Activated T-cell treated with anti-CD3 and anti-CD28 coated beads, Interleukin-2, amount 50 U/mL, for 1 hour (primary cell): ENCODE measurements around the gene EIF1B.
"Not testable (repeated sequence)": the region's sequence is repeated elsewhere in the genome, so short reads cannot be mapped to it uniquely, and the experiment has no call there.

Experiments
- DNase-seq: peaks from one replicate; pipeline ENCODE4 v3.0.0-alpha.2; 2020

The EIF1B gene

DNA sequence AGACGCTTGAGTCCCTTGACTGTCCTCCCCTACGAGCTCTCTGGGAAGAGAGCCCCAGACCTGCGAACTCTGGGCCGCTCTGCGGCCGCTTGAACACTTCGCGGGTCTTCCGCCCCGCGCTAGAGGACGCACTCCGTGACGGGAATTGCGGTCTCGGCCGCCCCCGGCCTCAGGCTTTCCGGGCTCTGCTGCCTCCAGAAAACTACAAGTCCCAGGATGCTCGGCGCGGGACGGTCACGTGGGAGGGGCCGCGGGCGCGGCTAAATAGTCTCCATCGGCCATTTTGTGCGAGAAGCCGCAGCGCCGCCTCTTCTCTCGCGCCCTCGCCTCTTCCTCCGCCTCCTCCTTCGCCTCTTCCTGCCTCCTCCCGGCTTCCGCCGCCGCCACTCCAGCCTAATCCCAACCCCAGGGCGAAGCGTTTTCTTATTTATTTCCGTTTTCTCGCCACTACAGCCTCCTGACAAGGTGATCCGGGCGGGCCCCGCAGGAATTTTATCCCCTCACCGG lies at the start of gene EIF1B:
Gene EIF1B (plus strand): TSS at position 290 of the 507 bp plus-strand sequence. CDS start 235 bp downstream, outside the sequence.
- DNase-seq, result peak; percentile 99

DNA sequence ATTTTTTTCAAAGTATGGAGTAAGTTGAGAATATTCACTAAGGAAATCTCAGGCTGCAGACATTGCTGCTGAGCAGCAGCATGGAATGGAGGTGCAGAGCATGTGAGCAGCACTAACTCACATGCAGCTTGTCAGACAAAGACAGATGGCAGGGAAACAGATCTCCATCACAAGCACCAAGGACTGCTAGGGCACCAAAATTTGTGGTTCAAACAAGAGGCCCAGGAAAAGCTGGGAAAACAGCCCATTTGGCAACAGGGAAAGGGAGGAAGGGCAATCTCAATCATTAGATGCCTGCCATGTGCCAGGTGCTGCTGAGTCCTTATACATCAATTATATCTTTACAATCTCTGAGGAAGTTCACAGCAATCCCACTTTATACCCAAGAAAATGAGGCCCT lies 47.2 kb upstream of the EIF1B start:
- DNase-seq, result no peak

DNA sequence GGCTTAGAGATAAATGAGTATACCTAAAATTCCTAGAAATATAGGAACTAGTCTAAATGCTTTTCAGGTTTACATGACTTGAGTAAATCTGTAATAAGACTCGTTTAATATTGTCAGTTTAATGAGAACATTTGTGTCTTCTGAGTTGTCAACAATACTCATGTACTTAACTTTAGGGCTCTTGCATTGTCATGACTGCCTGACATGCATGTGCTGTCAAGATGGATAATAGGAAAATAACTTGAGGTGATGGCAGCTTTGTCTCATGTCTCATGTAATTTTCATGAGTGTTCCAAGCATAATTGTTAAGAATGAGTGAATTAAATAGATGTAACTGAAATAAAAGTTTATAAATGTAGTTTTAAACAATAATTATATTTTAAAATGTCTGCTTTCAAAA lies 45.1 kb upstream of the EIF1B start:
- DNase-seq, result no peak

DNA sequence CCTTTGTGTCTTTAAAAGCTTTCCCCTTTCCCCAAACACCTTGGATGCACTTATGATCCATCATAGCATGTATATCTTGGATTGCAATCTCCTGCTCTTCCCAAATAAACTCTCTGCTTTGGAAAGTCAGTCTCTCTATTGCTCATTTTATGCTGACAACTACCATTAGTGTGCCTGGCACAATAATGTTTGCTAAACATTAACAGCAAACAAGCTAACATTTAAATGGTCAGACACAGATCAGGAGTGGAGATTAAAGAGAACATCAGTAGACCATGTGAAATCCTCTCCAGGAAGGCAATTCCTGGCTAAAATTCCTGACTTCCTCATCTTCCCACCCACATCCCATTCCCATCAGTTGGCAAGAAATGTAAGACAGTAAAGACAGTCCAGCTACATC lies 44.3 kb upstream of the EIF1B start:
- DNase-seq, result no peak

DNA sequence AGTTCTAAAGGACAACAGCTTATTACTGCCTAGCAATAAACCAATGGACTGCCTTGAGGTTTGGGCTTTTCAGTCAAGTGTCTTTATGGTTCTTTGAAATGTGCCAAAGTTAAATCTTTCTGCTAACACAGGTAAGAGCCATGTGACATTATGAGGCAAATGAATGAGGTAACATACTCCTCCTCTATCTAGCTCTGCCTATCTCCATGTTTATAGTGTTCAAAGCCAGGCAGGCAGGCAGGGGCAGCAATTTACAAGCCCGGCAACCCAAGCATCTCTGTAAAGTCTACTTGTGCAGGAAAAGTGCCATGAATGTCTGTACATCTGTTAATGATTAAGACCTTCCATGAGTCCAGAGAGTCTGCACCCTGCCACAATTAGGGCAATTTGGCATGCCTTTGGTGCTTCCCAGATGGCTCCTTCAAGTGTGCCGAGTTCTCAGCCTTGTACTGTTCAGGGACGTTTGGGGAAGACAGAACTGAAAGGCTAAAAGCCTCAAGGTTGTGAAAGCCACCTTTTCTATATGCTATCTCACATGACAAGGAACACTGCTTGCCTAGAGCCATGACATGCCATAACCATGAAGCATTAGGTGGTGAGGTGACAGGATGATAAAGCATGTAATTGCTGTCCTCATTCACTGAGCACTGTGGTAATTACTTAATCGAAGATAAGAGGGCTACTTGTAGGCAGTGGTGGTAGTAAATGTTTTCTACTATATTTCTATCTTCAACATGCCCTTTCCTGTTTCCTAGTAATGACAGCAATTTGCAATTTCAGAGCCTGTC lies 41.4 kb upstream of the EIF1B start:
- DNase-seq, result no peak

DNA sequence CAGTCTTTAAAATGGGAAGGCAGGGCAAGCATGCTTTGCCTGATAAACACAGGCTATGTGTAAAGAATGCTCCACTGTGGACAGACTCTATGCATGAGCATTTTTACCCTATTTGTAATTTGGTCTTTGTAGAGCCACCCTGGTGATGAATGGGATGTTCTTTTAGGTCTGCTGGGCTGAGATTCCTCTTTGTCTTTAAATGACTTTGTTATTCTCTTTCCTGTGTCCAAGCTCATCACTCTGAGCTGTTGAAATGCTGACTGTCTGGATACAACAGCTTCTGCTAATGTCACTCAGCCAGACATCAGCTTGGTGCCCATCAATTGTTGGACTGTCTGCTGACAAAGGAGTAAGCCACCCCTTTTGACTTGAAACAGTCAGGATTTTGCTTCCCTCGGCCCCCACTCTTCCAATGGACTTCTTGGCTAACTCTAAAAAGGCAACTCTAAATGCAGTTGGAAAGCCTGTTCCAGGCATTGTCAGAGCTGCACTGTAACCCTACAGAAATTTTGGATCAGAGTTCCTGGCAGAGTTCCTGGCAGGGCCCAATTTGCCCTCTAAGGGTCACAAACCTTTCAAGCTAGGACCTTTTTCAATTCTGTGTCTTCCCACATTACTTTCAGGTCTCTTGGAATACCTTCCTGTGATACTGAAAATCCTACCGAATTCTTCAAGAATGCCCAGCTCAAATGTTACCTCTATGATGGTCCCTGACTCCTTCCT lies 40.5 kb upstream of the EIF1B start:
- DNase-seq, result no peak

DNA sequence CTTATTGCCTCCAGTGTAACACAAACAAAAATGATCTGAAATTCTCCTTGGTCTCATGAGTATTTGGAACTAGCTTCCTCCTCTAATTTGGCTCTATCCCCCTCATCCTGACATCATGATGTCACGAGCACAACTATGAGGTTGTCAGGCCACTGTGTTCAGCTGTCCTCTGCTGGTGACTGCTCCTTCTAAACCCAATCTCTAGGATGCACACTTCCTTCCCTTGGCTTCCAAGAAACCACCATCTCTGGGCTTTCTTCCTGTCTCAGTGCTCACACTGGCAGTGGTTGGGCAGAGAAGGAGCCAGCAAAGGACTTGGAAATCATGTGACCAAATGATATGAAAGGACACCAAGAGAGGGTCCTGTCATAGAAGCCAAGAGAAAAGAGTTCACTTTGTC lies 30.7 kb upstream of the EIF1B start:
- DNase-seq, result no peak

DNA sequence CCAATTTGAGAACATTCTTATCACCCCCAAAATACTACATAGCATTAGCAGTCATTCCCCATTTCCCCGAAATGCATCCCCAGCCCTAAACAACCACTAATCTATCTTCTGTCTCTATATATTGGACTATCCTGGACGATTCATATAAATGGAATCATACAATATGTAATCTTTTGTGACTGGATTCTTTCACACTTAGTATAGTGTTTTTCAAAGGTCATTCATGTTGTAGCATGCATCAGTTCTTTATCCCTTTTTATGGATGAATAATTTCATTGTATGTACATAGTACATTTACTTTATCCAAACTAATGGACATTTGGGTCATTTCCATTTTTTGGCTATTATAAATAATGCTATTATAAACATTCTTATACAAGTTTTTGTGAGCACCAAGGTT lies 27.5 kb upstream of the EIF1B start:
- no peak for DNase-seq

DNA sequence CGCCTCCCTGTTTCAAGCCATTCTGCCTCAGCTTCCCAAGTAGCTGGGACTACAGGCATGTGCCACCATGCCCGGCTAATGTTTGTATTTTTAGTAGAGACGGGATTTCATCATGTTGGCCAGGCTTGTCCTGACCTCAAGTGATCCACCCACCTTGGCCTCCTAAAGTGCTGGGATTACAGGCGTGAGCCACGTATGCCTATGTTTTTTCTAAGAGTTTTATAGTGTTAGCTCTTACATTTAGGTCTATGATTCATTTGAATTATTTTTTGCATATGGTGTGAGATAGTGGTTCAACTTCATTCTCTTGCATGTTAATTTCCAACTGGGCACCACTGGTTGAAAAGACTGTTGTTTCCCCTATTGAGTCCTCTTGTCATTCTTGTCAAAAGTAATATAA lies 26.4 kb upstream of the EIF1B start:
- DNase-seq, result not testable (repeated sequence)

DNA sequence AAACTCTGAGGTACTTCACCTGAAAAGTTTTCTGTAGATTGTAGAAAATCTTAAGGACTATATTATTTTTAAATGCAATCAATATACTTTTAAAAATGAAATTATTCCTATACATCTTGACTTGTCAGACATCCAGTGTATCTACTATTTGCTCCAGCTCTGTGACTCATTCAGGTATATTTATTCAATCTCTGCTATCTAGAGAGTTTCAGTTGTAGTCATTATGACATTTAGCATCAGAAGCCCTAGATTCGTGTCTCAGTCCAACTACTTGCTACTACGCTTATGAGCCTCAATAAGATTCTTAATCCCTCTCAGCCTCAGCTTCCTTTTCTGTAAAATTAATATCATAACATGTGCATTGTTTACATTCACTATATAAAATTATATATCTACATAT lies 22.3 kb upstream of the EIF1B start:
- DNase-seq, result no peak

DNA sequence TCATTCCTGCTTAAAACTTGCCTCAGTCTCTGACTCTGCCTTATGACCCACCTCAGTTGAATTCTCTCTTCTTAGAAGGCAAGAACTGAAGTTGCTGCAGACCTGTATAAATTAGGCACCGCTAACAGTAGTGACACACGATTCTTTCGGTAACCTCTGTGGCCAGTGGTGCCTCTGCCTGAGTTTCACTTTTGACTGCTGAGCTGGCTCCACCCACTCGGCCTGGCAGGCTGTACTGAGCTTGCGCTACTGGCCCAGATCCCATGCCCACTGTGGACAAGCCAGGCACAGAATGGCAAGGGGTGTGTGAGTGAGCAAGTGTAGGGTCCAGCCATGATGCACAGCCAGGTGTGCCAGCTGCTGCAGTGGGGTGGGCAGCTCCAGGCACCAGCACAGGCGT lies 19.1 kb upstream of the EIF1B start:
- DNase-seq, result no peak

DNA sequence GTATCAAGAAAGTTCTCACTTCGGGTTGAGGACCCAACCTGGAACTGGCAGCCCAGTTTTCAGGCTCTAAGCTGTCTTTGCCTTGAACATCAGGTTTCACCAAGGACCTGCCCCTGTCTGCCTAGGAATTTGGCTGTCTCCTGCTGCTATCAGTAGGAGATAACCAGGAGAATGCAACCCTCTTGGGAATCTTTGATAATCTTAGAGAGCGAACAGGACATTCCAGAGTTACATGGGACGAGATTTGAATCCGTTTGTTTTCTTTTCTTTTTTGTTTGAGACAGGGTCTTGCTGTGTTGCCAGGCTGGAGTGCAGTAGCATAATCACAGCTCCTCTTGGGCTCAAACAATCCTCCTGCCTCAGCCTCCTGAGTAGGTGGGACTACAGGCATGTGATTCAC lies 18.0 kb upstream of the EIF1B start:
- DNase-seq, result no peak

DNA sequence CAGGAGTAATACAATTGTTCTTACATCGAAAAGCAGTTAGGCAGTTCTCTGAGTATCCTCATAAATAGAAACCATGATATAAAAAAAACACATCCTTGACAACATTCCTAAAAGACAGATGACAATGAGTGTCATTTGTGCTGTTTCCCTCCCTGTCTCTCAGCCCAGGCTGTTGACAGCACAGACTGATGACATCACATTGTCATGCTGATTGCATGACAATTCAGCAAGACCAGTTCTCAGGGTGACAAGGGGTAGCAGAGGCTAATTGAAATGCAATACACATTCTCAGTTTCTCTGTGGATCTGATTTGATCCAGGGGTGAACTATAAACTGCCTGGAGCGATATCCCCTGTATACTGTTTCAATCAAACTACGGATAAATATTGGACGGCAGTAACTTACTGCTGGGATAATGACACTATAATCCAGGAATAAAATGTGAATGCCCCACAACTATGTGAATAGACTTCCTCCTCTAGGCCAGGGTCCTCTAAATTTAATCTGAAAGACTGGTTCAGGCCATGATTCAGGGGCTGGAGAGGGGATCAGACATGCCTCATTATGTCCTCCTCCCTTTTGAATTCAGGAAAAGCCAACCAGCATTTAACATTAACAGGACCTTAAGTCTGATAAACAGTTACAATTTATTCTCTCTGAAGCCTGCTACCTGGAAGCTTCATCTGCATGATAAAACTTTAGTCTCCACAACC lies 16.7 kb upstream of the EIF1B start:
- DNase-seq, result no peak

DNA sequence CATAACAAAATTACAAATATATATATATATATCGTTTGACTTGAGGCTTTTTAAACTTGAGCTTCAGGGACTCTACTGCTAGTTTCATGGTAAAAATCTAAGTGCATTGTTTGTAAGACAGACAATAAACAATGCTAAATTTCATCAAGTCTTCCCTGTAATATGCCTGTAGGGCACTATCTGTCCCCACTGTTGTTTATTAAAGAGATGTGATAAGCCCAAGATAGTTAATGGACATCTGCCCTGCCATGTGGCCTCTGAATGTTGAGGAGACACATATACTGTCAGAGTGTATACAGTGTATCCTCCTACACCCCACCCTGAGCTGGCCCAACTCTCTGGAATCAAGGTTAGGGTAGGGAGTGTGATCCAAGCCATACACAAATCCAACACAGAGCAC lies 15.1 kb upstream of the EIF1B start:
- DNase-seq, result no peak

DNA sequence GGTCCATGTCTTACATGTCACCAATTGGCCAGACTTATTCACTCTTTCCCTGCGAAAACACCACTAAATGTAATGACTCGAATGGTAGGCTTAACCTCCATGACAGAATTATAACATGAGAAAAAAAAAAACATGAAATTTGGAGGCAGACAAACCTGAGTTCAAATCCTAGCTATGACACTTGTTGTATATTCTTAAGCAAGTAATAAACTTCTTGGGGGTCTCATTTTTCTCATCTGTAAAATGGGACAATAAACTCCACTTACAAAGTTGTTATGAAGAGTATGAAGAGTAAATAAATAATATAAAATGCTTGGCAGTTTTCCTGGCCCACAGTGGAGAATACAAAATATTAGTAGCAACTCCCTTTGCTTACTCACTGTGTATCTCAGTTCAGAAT lies 11.4 kb upstream of the EIF1B start:
- no peak for DNase-seq

DNA sequence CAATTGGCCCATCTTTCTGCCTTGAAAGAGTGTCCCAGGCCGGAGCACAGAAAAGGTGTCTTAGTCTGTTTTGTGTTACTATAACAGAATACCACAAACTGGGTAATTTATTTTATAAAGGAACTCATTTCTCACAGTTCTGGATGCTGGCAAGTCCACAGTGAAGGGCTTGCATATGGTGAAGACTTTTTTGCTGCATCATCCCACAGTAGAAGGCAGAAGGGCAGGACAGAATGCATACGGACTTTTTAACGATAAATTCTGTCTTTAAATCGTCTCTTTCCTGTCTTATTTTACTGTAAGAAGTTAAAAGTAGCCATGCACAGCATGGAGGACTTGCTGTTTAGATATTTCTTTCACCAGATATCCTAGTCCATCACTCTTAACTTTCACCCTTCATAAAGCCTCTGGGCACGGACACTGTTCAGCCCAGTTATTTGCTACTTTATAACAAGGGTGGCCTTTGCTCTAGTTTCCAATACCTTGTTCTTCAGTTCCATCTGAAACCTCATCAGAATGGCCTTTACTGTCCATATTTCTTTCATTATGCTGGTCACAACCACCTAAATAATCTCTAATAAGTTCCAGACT lies 10.3 kb upstream of the EIF1B start:
- no peak for DNase-seq

DNA sequence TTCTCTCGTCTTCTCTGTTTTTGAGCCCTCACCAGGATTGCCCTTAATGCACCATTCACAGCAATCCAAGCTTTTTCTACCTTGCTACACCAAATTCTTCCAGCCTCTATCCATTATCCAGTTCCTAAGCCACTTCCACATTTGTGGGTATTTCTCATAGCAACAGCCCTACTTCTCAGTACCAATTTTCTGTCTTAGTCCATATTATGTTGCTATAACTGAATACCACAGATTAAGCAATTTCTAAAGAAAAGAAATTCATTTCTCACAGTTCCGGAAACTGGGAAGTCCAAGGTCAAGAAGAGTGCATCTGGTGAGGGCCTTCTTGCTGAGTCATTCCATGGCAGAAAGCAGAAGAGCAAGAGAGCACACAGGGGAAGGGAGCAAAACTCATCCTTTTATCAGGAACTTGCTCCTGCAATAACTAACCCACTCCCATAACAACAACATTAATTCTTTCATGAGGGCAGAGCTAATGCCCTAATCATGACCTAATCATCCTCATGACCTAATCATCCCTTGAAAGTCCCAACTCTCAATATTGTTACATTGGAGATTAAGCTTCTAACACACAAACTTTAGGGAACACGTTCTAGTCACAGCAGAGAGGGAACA lies 9.7 kb upstream of the EIF1B start:
- no peak for DNase-seq

DNA sequence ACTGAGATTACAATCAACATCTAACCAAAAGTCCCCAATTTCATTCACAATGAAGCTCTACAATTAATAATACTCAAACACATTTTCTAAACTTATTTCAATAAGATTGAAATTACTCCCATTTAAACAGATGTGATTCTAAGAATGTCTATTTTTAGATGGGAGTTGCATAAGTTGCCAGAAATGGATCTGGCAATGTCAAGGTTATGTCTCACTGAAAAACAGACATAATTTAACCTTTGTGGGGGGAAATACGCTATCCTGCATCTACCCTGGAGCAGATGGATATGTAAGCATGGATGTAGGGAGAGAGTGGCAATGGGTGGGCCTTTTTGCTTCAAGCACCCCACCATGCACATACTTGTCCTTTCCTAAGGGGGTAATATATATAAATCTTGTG lies 6.7 kb upstream of the EIF1B start:
- no peak for DNase-seq

DNA sequence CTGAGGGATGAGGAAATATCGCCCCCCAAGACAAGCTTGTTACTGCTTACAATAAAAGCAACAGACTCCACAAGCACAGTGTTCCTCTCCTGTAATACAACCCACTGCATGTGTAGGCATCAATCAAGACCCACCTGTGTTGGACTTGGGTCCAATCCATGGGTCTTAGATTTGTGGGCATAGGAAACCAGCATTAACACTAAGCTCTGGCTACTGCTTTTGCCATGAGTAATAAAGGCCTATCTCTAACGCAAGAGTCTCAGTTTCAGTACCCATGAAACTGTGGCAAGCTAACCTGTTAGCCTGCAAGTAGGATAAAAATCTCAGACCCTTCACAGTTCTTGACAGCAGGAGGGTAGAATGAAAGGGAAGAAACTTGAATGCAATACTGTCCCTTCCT lies 5.2 kb upstream of the EIF1B start:
- DNase-seq, result no peak

DNA sequence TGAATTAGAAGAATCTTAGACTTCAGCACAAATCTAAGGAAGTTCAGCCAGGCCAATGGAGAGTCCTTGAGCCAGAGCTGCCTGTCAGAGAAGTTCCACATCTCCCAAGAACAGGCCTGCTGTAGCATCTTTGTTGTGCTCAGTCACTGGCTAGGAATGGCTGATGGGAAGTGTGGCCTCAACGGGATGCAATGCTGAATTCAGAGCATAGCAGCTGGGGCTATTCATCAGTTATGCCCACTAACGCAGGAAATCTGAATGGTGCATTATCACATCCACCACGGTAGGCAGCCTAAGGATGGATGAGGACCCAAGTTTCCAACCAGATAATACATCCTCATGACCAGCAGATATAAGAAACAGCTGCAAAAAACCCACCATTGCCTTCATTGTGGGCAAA lies 3.2 kb upstream of the EIF1B start:
- no peak for DNase-seq

DNA sequence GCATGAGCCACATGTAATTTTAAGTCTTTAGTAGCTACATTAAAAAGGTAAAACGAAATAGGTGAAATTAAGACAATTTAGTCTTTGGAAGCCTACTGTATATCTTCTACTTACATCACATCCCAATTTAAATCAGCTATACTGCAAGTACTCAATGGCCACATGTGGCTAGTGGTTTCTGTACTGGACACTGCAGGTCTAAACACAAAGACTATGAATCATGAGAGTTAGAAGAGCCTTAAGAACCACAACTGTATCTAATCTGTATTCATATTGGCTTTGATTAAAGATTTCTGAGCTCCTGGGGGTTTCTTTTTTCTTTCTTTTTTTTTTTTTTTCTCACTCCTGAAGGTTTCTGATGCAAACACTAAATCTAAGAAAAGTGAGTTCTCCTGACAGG lies 2.3 kb upstream of the EIF1B start:
- DNase-seq, result no peak

DNA sequence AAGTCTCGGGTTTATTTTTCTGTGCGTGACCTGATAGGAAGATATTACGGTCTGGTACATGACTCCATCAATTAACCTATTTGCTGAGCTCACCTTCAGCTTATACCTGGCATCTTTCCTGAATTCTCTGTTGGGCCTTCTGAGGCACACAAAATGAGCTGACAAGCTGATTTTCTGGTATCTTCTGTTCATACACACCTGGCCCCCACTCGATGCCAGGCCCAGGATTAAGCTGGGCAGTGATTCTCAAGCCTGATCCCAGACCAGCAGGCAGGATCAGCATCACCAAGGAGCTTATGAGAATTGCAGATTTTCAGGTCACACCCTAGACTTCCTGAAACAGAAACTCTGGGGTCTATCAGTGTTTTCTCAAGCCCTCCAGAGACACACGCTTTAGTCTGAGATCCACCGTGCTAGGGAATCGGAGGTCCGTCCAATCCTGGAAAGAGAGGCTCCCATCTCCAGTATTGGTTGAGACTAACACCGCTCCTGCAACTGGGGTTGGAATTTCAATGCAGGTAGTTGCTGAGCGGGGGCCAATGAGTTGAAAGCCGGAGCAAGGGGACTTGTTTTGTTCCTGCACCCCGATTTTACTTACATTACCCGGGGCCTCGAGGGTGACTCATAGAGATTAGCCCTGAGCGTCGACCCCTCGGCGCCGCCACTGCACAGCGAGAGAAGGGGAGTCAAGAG lies 636 bp upstream of the EIF1B start:
- DNase-seq, result no peak
